Vagina (tissue), 2 donors: ENCODE measurements around the gene RBP5. TPM values are rescaled to one million over a fixed set of nuclear protein-coding genes. Genes with fewer than 3 reads are reported as not detected.

Source experiments
- DNase-seq, 2 donors: peaks; one replicate each; pipeline ENCODE4 v3.0.0-alpha.2; 2017; ENCODE audit errors: extremely low spot score in 2 of 2
- H3K27ac ChIP-seq: fragments of 200-600 bp; sonication (generic); one replicate; pipeline ENCODE4 v1.5.1; 2019
- H3K27me3 ChIP-seq: fragments of 200-600 bp; sonication (generic); one replicate; pipeline ENCODE4 v1.5.1; 2019
- H3K36me3 ChIP-seq, 2 donors: fragments of 200-600 bp; sonication (generic); one replicate each; pipeline ENCODE4 v1.5.1; 2017 to 2019
- H3K4me1 ChIP-seq: fragments of 200-600 bp; sonication (generic); one replicate; pipeline ENCODE4 v1.5.1; 2019
- H3K4me3 ChIP-seq, 2 donors: fragments of 200-600 bp; sonication (generic); 1 replicate in 1 of 2; 2 replicates in 1 of 2; pipeline ENCODE4 v1.5.1; 2016 to 2019
- H3K9me3 ChIP-seq: fragments of 200-600 bp; sonication (generic); one replicate; pipeline ENCODE4 v1.5.1; 2019
- CTCF ChIP-seq, 3 experiments: fragments of 450-650 bp in 2 of 3; fragments of 200-600 bp in 1 of 3; sonication (generic) in 1 of 3; IDR thresholded peaks; one replicate each; pipeline ENCODE4 v1.5.1; 2017 to 2019; ENCODE audit warnings: antibody characterized with exemption in 3 of 3, mild to moderate bottlenecking in 2 of 3, moderate library complexity in 2 of 3
- POLR2A ChIP-seq, 2 donors: fragments of 450-650 bp; IDR thresholded peaks; one replicate each; pipeline ENCODE4 v1.6.1; 2017; ENCODE audit warnings: antibody characterized with exemption in 2 of 2, mild to moderate bottlenecking in 2 of 2, moderate library complexity in 2 of 2
- POLR2AphosphoS5 ChIP-seq, 2 donors: sonication (generic); formaldehyde crosslinking; IDR thresholded peaks; one replicate each; pipeline ENCODE4 v1.9.0; 2017; ENCODE audit warnings: antibody characterized with exemption in 2 of 2, mild to moderate bottlenecking in 2 of 2, low read depth in 1 of 2; ENCODE audit not compliant: insufficient read depth in 1 of 2
- intact Hi-C: fragments of 100-400 bp; cut with DNase I; formaldehyde crosslinking; loops from one replicate; pipeline ENCODE4 v1.15.1; 2023
- total RNA-seq: library from RNA; depleted of rRNA; stranded (reverse); fragments of >200 nt; gene quantifications from one replicate; pipeline ENCODE4 v1.2.3, GENCODE V29; 2016

Gene RBP5
- total RNA-seq, 1 donor from 2014 or later, result 3.7 TPM

- Histone ChIP-seq H3K4me1 (no peaks in the 10 kb centered on the region), H3K27me3 (no peaks in the 10 kb centered on the region), H3K9me3 (no peaks in the 10 kb centered on the region), H3K27ac (no peak overlapping the region), H3K36me3 (peaks cover 0 to 22% of the 10 kb centered on the region in 2 donors), H3K4me3 (no peak overlapping the region)
- intact Hi-C loops, result no loop called here
- no peak for TF ChIP-seq CTCF (IDR thresholded peaks at IDR 0.05)
- TF ChIP-seq POLR2AphosphoS5 (IDR thresholded peaks at IDR 0.05; ENCODE audit: insufficient read depth in 1 of 2, low read depth in 1 of 2), result no peak
- TF ChIP-seq POLR2A (IDR thresholded peaks at IDR 0.05), result no peak
- no peak for DNase-seq
Measured at GRCh38 chr12:7150356-7150755, 21.7 kb upstream of the RBP5 start.

- Histone ChIP-seq H3K36me3 (peaks cover 0 to 29% of the 10 kb centered on the region in 2 donors), H3K4me3 (no peak overlapping the region), H3K27me3 (no peaks in the 10 kb centered on the region), H3K9me3 (no peaks in the 10 kb centered on the region), H3K4me1 (no peaks in the 10 kb centered on the region), H3K27ac (no peak overlapping the region)
- no peak for DNase-seq
- TF ChIP-seq CTCF (IDR thresholded peaks at IDR 0.05) (no peak), POLR2AphosphoS5 (IDR thresholded peaks at IDR 0.05; ENCODE audit: insufficient read depth in 1 of 2, low read depth in 1 of 2) (no peak), POLR2A (IDR thresholded peaks at IDR 0.05) (no peak)
- intact Hi-C loops, result no loop called here
Measured at GRCh38 chr12:7146906-7147305, 18.2 kb upstream of the RBP5 start.

GRCh38 chr12:7146228-7146627 lies 17.5 kb upstream of the RBP5 start:
- H3K27ac ChIP-seq, result no peak overlapping the region
- no peak for DNase-seq
- H3K27me3 ChIP-seq, result no peaks in the 10 kb centered on the region
- intact Hi-C loops, result no loop called here
- H3K36me3 ChIP-seq, result peaks cover 0 to 29% of the 10 kb centered on the region in 2 donors
- no peak overlapping the region for H3K4me3 ChIP-seq
- no peaks in the 10 kb centered on the region for H3K9me3 ChIP-seq
- no peaks in the 10 kb centered on the region for H3K4me1 ChIP-seq
- TF ChIP-seq POLR2AphosphoS5 (IDR thresholded peaks at IDR 0.05; ENCODE audit: insufficient read depth in 1 of 2, low read depth in 1 of 2) (no peak), CTCF (IDR thresholded peaks at IDR 0.05) (no peak), POLR2A (IDR thresholded peaks at IDR 0.05) (no peak)

GRCh38 chr12:7145671-7146070 lies 17.0 kb upstream of the RBP5 start:
- TF ChIP-seq CTCF (IDR thresholded peaks at IDR 0.05), result no peak
- TF ChIP-seq POLR2A (IDR thresholded peaks at IDR 0.05), result no peak
- no peak for TF ChIP-seq POLR2AphosphoS5 (IDR thresholded peaks at IDR 0.05; ENCODE audit: insufficient read depth in 1 of 2, low read depth in 1 of 2)
- DNase-seq, result no peak
- no peaks in the 10 kb centered on the region for H3K9me3 ChIP-seq
- H3K4me3 ChIP-seq, result no peak overlapping the region
- intact Hi-C loops, result no loop called here
- H3K36me3 ChIP-seq, result peaks cover 0 to 24% of the 10 kb centered on the region in 2 donors
- no peaks in the 10 kb centered on the region for H3K4me1 ChIP-seq
- no peaks in the 10 kb centered on the region for H3K27me3 ChIP-seq
- no peak overlapping the region for H3K27ac ChIP-seq

GRCh38 chr12:7144414-7145120 lies 15.9 kb upstream of the RBP5 start:
- no peak for DNase-seq
- no peaks in the 10 kb centered on the region for H3K27me3 ChIP-seq
- no peaks in the 10 kb centered on the region for H3K9me3 ChIP-seq
- intact Hi-C loops, result no loop called here
- H3K4me3 ChIP-seq, result no peak overlapping the region
- H3K36me3 ChIP-seq, result peaks cover 0 to 16% of the 10 kb centered on the region in 2 donors
- TF ChIP-seq CTCF (IDR thresholded peaks at IDR 0.05) (peak in 2 of 3 experiments; percentile 7 to 37), POLR2AphosphoS5 (IDR thresholded peaks at IDR 0.05; ENCODE audit: insufficient read depth in 1 of 2, low read depth in 1 of 2) (no peak), POLR2A (IDR thresholded peaks at IDR 0.05) (no peak)
- no peaks in the 10 kb centered on the region for H3K4me1 ChIP-seq
- no peak overlapping the region for H3K27ac ChIP-seq
